ENCODE data around the gene HACE1.

The HACE1 gene

DNA sequence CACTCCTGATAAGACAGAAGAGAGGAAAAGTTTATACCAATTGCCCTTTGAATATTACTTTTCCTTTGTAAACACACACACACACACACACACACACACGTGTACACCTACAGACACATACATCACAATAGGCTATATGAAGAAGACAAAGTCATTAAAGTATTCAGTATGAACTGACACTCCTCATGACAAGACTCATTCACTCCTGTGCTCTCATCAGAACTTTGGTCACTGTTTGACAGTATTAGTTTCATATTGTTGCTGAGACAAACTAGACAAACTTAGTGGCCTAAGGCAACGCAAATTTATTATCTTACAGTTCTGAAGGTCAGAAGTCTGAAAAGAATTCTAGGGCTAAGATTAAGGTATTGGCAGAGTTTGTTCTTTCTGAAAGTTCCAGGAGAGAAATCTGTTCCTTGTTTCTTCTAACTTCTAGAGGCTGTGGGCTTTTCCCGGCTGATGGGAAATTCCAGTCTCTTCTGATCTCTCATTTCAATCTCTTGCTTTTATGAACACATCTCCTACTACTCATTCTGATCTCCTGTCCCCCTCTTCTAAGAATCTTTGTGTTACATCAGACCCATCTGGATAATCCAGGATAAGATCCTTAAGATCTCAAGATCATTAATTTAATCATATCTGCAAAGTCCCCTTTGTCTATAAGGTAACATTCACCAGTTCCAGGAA lies 171.3 kb downstream of the HACE1 start:
- DNase-seq (ENCODE audit: low read depth in 2 of 2) = no peak

DNA sequence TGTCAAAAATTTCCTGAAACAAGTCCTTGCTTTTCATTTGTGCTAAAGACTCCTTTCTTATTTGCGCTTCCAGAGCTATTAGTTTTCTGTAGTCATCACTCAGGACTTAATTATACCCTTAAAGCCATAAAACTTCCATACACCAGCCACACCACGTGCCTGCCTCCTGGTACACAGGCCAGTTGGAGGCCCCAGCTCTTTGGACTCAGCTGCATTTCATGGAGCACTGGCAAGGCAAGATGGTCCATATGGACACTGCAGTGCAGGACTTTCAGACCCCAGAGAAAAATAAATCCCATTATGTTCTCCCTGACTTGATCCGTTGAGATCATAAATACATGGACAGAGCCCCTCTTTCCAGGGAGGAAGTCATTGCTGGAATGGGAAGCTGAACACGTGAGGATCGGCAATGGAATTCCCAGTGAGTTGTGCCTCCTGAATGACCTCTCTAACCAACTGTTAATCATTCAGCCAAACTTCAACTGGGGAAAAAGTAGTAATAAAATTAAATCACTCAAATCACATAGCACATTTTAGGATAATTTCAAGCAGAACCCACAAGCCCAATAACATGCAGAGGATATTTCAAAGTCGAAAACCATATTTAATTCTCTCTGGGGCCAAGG lies 173.1 kb downstream of the HACE1 start:
- DNase-seq (ENCODE audit: low read depth in 2 of 2) = no peak

DNA sequence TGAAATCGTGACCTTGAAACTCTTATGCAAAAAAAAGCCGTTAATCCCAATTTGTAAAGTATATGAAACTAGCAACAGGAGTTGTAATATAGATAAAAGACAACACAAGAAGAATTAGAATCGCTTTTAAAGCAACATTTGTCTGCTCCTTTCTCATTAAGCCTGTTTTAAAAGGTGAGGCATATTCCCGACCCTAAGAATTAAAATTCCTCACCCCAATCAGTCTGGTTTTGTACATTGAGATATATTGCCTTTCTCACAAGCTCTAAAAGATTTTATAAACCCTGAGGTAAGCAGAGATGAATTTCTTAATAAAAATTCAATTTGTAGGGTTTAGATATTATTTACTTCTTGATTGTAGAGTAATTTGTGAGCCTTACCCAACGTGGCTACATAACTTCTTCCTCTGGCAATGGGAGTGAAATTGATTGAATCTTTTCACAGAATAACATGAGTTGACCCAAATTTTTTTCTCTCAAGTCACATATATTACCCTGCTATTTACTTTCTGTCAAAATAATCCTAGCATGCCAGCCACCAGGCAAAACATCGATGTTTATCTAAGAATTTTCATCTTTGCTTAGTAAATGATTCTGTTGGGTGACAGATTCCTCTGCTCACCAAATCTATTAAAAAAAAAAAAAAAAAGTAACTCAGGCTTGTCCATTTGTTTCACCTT lies 173.7 kb downstream of the HACE1 start:
- DNase-seq (ENCODE audit: low read depth in 2 of 2) = no peak

- no peak for DNase-seq (ENCODE audit: low read depth in 2 of 2)
These were observed 174.8 kb downstream of the HACE1 start for GRCh38 chr6:104684911-104685415.

DNA sequence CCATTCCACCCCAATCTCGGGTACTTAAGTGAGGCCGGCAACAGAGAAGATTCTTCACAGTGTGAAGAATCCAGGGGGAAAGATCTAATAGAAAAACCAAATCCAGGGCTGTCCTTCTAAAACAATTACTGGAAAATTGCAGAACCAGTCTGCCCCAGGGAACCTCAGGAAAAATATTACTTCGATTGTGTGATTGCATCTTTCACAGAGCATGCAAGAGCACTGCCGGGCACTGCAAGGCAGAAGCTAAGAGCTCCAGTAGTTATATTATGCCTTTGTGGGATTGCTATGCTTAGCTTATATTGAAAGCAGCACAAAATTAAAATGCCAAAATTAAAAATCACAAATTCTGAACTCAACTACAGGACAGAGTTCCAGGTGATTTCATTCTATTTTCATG lies 175.9 kb downstream of the HACE1 start:
- DNase-seq (ENCODE audit: low read depth in 2 of 2) = no peak

GRCh38 chr6:104682722-104683643 lies 176.7 kb downstream of the HACE1 start:
- DNase-seq (ENCODE audit: low read depth in 2 of 2) = peak; percentile 20 to 40

- DNase-seq (ENCODE audit: low read depth in 2 of 2) = no peak
These were observed 179.2 kb downstream of the HACE1 start for GRCh38 chr6:104680539-104680938.

DNA sequence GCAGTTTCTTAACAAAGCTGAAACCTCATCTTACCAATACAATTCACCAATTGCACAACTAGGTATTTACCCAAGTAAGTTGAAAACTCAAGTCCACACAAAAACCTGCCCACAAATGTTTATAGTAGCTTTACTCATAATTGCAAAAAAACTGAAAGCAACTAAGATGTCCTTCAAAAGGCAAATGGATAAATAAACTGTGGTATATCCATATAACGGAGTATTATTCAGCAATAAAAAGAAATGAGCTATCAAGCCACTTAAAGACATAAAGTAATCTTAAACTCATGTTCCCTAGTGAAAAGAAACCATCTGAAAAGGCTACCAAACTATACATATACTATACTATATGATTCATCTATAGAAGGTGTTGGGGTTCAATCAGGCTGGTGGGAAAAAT lies 179.7 kb downstream of the HACE1 start:
- DNase-seq (ENCODE audit: low read depth in 2 of 2) = no peak
